Karpas-422 (cell line): ENCODE data around the gene PAXX. TPM values are rescaled to one million over a fixed set of nuclear protein-coding genes. Genes with fewer than 3 reads are reported as not detected.

Experiments
- DNase-seq: peaks from one replicate; pipeline ENCODE4 v3.0.0-alpha.2; 2015
- H2AFZ ChIP-seq: fragments of 200-600 bp; sonication (generic); 2 replicates; pipeline ENCODE4 v1.6.1; 2014; ENCODE audit warnings: antibody characterized with exemption, low read length, mixed read lengths
- H3K27ac ChIP-seq: fragments of 200-600 bp; sonication (generic); 2 replicates; pipeline ENCODE4 v1.5.1; 2014; ENCODE audit warnings: mild to moderate bottlenecking, low read length, moderate library complexity
- H3K27me3 ChIP-seq: fragments of 200-600 bp; sonication (generic); 2 replicates; pipeline ENCODE4 v1.6.1; 2014; ENCODE audit warnings: low read length, mixed read lengths
- H3K36me3 ChIP-seq: fragments of 200-600 bp; sonication (generic); 2 replicates; pipeline ENCODE4 v1.6.1; 2014; ENCODE audit warnings: low read length, mixed read lengths; ENCODE audit not compliant: insufficient read depth
- H3K4me1 ChIP-seq: fragments of 200-600 bp; sonication (generic); 2 replicates; pipeline ENCODE4 v1.6.1; 2014; ENCODE audit warnings: mild to moderate bottlenecking, low read length, mixed read lengths
- H3K4me2 ChIP-seq: fragments of 200-600 bp; sonication (generic); 2 replicates; pipeline ENCODE4 v1.6.1; 2014; ENCODE audit warnings: low read length, low read depth, mild to moderate bottlenecking; ENCODE audit not compliant: poor library complexity, severe bottlenecking
- H3K4me3 ChIP-seq: fragments of 200-600 bp; sonication (generic); 2 replicates; pipeline ENCODE4 v1.5.1; 2014; ENCODE audit warnings: mild to moderate bottlenecking, antibody characterized with exemption, low read length, mixed read lengths
- H3K79me2 ChIP-seq: fragments of 200-600 bp; sonication (generic); 2 replicates; pipeline ENCODE4 v1.6.1; 2014; ENCODE audit warnings: mild to moderate bottlenecking, low read length, mixed read lengths
- H3K9ac ChIP-seq: fragments of 200-600 bp; sonication (generic); 2 replicates; pipeline ENCODE4 v1.6.0; 2014; ENCODE audit warnings: low read length
- H3K9me2 ChIP-seq: fragments of 200-600 bp; sonication (generic), shearing (Covaris generic); replicated peaks from 2 replicates; pipeline ENCODE4 v1.6.0; 2014; ENCODE audit warnings: mild to moderate bottlenecking, low read length, moderate library complexity; ENCODE audit not compliant: insufficient read depth
- H3K9me3 ChIP-seq: fragments of 300-700, 200-600 bp; sonication (generic); 2 replicates; pipeline ENCODE4 v1.6.1; 2014; ENCODE audit warnings: low read length, mixed read lengths
- H4K20me1 ChIP-seq: fragments of 200-600 bp; sonication (generic); 2 replicates; pipeline ENCODE4 v1.6.1; 2014; ENCODE audit warnings: mild to moderate bottlenecking, antibody characterized with exemption, low read length, low read depth; ENCODE audit not compliant: insufficient read depth
- total RNA-seq: library from RNA; depleted of rRNA; stranded (reverse); fragments of >200 nt; shearing (Covaris generic); gene quantifications from 2 replicates; pipeline ENCODE4 v1.2.3, GENCODE V29; 2014; ENCODE audit warnings: low replicate concordance

Gene PAXX
- total RNA-seq, 1 experiment from 2014 or later = 20.1 TPM

GRCh38 chr9:136961279-136962065 lies 30.8 kb upstream of the PAXX start:
- Histone ChIP-seq H3K36me3 (no peaks in the 10 kb centered on the region), H2AFZ (no peak overlapping the region), H3K4me3 (no peak overlapping the region), H3K4me1 (no peaks in the 10 kb centered on the region), H4K20me1 (0 out of 2 replicates have a peak, but pooled peaks cover 3% of the 10 kb centered on the region), H3K4me2 (no peak overlapping the region), H3K9me3 (no peaks in the 10 kb centered on the region), H3K27me3 (no peaks in the 10 kb centered on the region), H3K27ac (no peak overlapping the region), H3K9ac (no peak overlapping the region), H3K79me2 (no peaks in the 10 kb centered on the region), H3K9me2 (no peaks in the 10 kb centered on the region)
- DNase-seq = no peak

GRCh38 chr9:136962163-136962562 lies 30.1 kb upstream of the PAXX start:
- Histone ChIP-seq H3K9ac (no peak overlapping the region), H3K4me2 (no peak overlapping the region), H4K20me1 (0 out of 2 replicates have a peak, but pooled peaks cover 3% of the 10 kb centered on the region), H3K9me2 (no peaks in the 10 kb centered on the region), H3K27ac (no peak overlapping the region), H3K36me3 (no peaks in the 10 kb centered on the region), H3K4me1 (no peaks in the 10 kb centered on the region), H3K4me3 (no peak overlapping the region), H2AFZ (no peak overlapping the region), H3K9me3 (no peaks in the 10 kb centered on the region), H3K79me2 (no peaks in the 10 kb centered on the region), H3K27me3 (no peaks in the 10 kb centered on the region)
- DNase-seq = no peak

GRCh38 chr9:136962701-136963248 lies 29.4 kb upstream of the PAXX start:
- H3K9me3 ChIP-seq = no peaks in the 10 kb centered on the region
- no peak overlapping the region for H3K4me2 ChIP-seq
- no peaks in the 10 kb centered on the region for H3K36me3 ChIP-seq
- DNase-seq = no peak
- H4K20me1 ChIP-seq = 0 out of 2 replicates have a peak, but pooled peaks cover 3% of the 10 kb centered on the region
- no peaks in the 10 kb centered on the region for H3K27me3 ChIP-seq
- H3K27ac ChIP-seq = no peak overlapping the region
- no peak overlapping the region for H3K9ac ChIP-seq
- no peaks in the 10 kb centered on the region for H3K9me2 ChIP-seq
- H2AFZ ChIP-seq = no peak overlapping the region
- no peaks in the 10 kb centered on the region for H3K4me1 ChIP-seq
- H3K79me2 ChIP-seq = no peaks in the 10 kb centered on the region
- no peak overlapping the region for H3K4me3 ChIP-seq

- Histone ChIP-seq H3K27me3 (no peaks in the 10 kb centered on the region), H2AFZ (no peak overlapping the region), H3K9me2 (no peaks in the 10 kb centered on the region), H3K9me3 (no peaks in the 10 kb centered on the region), H3K27ac (no peak overlapping the region), H3K79me2 (no peaks in the 10 kb centered on the region), H3K9ac (no peak overlapping the region), H3K36me3 (no peaks in the 10 kb centered on the region), H3K4me2 (no peak overlapping the region), H4K20me1 (0 out of 2 replicates have a peak, but pooled peaks cover 3% of the 10 kb centered on the region), H3K4me3 (no peak overlapping the region), H3K4me1 (no peaks in the 10 kb centered on the region)
- no peak for DNase-seq
Observed at GRCh38 chr9:136963341-136963740, 28.9 kb upstream of the PAXX start.

GRCh38 chr9:136963751-136964150 lies 28.5 kb upstream of the PAXX start:
- Histone ChIP-seq H2AFZ (no peak overlapping the region), H3K4me1 (no peaks in the 10 kb centered on the region), H3K9ac (no peak overlapping the region)

GRCh38 chr9:136964171-136964689 lies 28.0 kb upstream of the PAXX start:
- Histone ChIP-seq H3K36me3 (no peaks in the 10 kb centered on the region), H3K9me2 (no peaks in the 10 kb centered on the region), H3K4me2 (no peak overlapping the region), H3K27me3 (no peaks in the 10 kb centered on the region), H3K9me3 (no peaks in the 10 kb centered on the region), H3K9ac (no peak overlapping the region), H3K4me1 (no peaks in the 10 kb centered on the region), H4K20me1 (0 out of 2 replicates have a peak, but pooled peaks cover 3% of the 10 kb centered on the region), H3K27ac (no peak overlapping the region), H3K4me3 (no peak overlapping the region), H3K79me2 (no peaks in the 10 kb centered on the region), H2AFZ (no peak overlapping the region)
- DNase-seq = no peak

More at GRCh38 chr9:136963751-136964150, 28.5 kb upstream of the PAXX start:
- no peak overlapping the region for H3K4me3 ChIP-seq
- H3K9me2 ChIP-seq = no peaks in the 10 kb centered on the region
- no peaks in the 10 kb centered on the region for H3K79me2 ChIP-seq
- DNase-seq = no peak
- no peaks in the 10 kb centered on the region for H3K36me3 ChIP-seq
- H3K4me2 ChIP-seq = no peak overlapping the region
- 0 out of 2 replicates have a peak, but pooled peaks cover 3% of the 10 kb centered on the region for H4K20me1 ChIP-seq
- H3K27ac ChIP-seq = no peak overlapping the region
- H3K9me3 ChIP-seq = no peaks in the 10 kb centered on the region
- H3K27me3 ChIP-seq = no peaks in the 10 kb centered on the region

- no peak overlapping the region for H3K4me2 ChIP-seq
- H3K27ac ChIP-seq = no peak overlapping the region
- H3K79me2 ChIP-seq = no peaks in the 10 kb centered on the region
- H3K36me3 ChIP-seq = no peaks in the 10 kb centered on the region
- no peak for DNase-seq
- no peaks in the 10 kb centered on the region for H3K9me3 ChIP-seq
- H3K9ac ChIP-seq = no peak overlapping the region
- H3K4me3 ChIP-seq = no peak overlapping the region
- no peaks in the 10 kb centered on the region for H3K4me1 ChIP-seq
- no peaks in the 10 kb centered on the region for H3K9me2 ChIP-seq
- no peak overlapping the region for H2AFZ ChIP-seq
- H3K27me3 ChIP-seq = no peaks in the 10 kb centered on the region
- 0 out of 2 replicates have a peak, but pooled peaks cover 3% of the 10 kb centered on the region for H4K20me1 ChIP-seq
Observed at GRCh38 chr9:136964833-136965422, 27.3 kb upstream of the PAXX start.
